Stomach smooth muscle (tissue), 2 donors: ENCODE results near the gene ARHGEF12.

Experiments
- H3K27ac ChIP-seq: one replicate; pipeline ENCODE4 v1.7.0; 2013; ENCODE audit warnings: mild to moderate bottlenecking, low read length, inconsistent platforms
- H3K27me3 ChIP-seq, 2 donors: one replicate each; pipeline ENCODE4 v1.7.0; 2013; ENCODE audit warnings: low read length in 2 of 2; ENCODE audit not compliant: insufficient read depth in 2 of 2, control insufficient read depth in 1 of 2
- H3K36me3 ChIP-seq, 2 donors: one replicate each; pipeline ENCODE4 v1.7.0; 2013; ENCODE audit warnings: low read length in 2 of 2; ENCODE audit not compliant: control insufficient read depth in 2 of 2, insufficient read depth in 2 of 2
- H3K4me1 ChIP-seq: one replicate; pipeline ENCODE4 v1.7.0; 2013; ENCODE audit warnings: low read length; ENCODE audit not compliant: control insufficient read depth, insufficient read depth
- H3K4me3 ChIP-seq, 2 donors: one replicate each; pipeline ENCODE4 v1.7.0; 2013; ENCODE audit warnings: low read length in 2 of 2
- H3K9ac ChIP-seq, 2 donors: one replicate each; pipeline ENCODE4 v1.7.0; 2013; ENCODE audit warnings: low read length in 2 of 2, mild to moderate bottlenecking in 1 of 2
- H3K9me3 ChIP-seq, 2 donors: one replicate each; pipeline ENCODE4 v1.7.0; 2013; ENCODE audit warnings: low read length in 2 of 2; ENCODE audit not compliant: control insufficient read depth in 2 of 2
- donor health status: healthy.
- donor health status: Pancreatic carcinoma.

The ARHGEF12 gene

DNA sequence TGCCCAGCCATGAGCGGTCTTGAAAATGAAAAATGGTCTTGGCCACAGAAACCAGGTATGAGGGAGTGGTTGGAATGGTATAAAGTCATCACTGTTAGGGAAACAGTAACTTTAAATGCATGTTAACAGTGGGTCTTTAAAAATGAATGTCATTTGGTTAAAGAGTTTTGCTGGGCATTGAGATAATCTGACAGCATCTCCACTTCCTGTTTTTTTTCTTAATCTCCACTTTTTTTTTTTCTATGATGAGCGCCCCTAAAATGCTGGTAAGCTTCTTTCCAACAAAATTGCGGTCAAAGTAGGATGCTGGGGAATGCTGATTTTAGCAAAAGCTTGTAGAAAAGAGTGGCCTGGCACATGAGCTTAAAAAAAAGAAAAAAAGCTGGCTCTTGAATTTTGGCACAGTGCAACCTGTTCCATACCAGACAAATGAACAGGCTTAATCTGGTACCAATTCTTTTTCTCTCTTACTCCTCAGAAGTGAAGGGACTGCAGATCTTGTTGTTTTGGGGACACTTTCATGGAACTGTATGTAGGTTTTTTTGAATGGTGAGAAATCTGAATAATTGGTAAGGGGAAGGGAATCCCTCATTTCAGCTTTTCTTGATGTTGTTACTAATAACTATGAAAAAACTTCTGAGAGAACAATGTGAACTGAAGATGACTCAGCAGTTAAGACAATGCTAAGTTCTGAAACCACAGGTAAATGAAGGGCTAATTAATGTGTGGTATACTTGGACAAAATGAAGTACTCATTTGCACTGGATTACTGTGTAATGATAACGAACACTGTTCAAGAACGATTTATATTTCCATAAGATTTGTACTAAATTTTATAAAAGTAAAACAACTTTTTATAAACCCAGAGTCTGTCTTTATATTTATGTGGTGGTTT, 3.1 kb upstream of the ARHGEF12 start:
- Histone ChIP-seq H3K36me3 (peaks cover 9 to 20% of the 10 kb centered on the region in 2 donors), H3K4me3 (no peak overlapping the region), H3K27me3 (no peaks in the 10 kb centered on the region), H3K9me3 (no peaks in the 10 kb centered on the region), H3K4me1 (peaks cover 2% of the 10 kb centered on the region), H3K9ac (no peak overlapping the region), H3K27ac (no peak overlapping the region)

DNA sequence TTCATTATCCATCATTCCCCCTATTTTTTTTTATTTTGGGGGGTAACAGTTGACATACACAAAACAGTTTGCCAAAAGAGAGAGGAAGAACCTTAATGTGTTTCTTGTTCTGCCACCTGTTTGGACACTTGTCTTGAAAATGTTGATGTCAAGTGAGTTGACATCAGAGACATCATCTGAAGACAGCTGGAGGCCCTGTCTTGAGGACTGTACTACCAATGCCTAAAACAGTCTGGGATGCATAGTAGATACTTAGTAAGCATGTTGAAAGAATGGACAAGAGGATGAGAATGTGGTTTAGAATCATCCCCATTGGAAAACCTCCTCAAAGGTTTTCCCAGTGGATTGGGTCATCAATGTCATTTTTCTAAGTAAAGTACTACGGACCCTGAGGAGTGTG, 2.4 kb upstream of the ARHGEF12 start:
- peaks cover 2% of the 10 kb centered on the region for H3K4me1 ChIP-seq
- no peak overlapping the region for H3K4me3 ChIP-seq
- H3K36me3 ChIP-seq = peaks cover 9 to 20% of the 10 kb centered on the region in 2 donors
- H3K27ac ChIP-seq = no peak overlapping the region
- no peak overlapping the region for H3K9ac ChIP-seq
- no peaks in the 10 kb centered on the region for H3K27me3 ChIP-seq
- H3K9me3 ChIP-seq = no peaks in the 10 kb centered on the region

DNA sequence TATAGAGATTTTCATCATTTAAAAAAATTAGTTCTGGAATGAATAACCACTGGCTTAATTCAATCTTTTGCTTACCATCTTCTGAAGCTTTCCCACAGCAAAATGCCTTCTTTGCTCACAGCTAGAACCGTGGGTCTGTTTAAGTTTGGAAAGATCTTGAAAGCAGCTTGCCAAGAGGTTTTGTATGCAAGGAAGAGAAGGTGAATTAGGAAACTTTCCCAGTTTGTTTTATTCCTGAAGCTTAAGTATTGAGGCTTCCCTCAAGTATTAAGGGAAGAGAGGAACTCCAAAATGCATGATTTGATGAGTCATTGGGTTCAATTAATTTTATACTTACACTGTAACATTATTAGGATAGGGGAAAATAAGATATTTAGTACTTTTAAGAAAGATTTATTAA, 1.9 kb upstream of the ARHGEF12 start:
- Histone ChIP-seq H3K4me3 (no peak overlapping the region), H3K27ac (no peak overlapping the region), H3K36me3 (peaks cover 9 to 20% of the 10 kb centered on the region in 2 donors), H3K27me3 (no peaks in the 10 kb centered on the region), H3K4me1 (peaks cover 5% of the 10 kb centered on the region), H3K9me3 (no peaks in the 10 kb centered on the region), H3K9ac (no peak overlapping the region)

DNA sequence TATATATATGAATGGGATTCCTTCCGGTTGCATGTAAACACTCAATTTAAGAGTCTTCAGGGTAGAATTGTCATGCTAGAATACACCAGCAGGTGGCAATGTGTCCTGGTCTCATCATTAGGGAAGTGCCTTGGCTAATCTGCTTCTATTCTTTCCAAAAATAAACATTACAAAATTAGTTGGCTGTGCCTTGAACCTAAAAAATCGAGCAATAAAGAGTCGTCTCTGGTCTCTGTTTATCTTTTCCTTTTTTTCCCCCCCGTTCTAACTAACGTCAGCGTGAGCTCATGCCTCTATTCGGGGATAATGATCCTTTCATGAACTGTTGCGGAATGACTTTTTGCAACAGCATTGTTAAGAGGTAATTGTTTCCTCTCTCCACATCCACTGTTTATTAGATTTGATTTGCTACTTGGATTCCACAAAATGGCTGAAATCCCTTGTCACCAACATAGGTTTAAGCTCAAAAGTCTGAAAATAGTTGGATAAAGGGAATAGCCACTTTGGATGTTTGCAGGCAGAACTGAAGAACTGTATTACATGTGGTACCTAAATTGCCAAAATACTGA, 1.2 kb upstream of the ARHGEF12 start:
- H3K27ac ChIP-seq = peak overlapping the region; percentile 84
- H3K4me1 ChIP-seq = peaks cover 10% of the 10 kb centered on the region
- H3K9me3 ChIP-seq = no peaks in the 10 kb centered on the region
- peak overlapping the region; percentile 80 to 87 for H3K9ac ChIP-seq
- peaks cover 5 to 16% of the 10 kb centered on the region in 2 donors for H3K36me3 ChIP-seq
- H3K27me3 ChIP-seq = no peaks in the 10 kb centered on the region
- H3K4me3 ChIP-seq = peak overlapping the region; percentile 72 to 90

DNA sequence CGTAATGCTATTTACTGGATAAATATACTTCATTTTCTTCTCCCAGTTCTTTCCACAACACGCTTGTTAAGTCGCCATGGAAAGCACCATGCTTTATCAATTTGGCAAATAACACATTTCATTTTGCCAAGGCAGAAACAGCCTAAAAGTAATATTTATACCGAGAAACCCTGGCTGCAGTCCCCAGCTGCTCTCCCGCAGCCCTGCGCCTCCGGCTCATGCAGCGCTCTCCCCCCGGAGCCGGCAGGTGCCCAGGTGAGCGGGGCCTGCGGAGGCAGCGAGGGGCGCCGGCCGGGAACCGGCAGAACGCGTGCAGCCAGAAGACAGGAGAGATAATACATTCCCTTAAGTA, 681 bp upstream of the ARHGEF12 start:
- H3K27me3 ChIP-seq = no peaks in the 10 kb centered on the region
- H3K4me1 ChIP-seq = peaks cover 12% of the 10 kb centered on the region
- H3K4me3 ChIP-seq = peak overlapping the region; percentile 72 to 90
- peak overlapping the region; percentile 80 to 87 for H3K9ac ChIP-seq
- no peaks in the 10 kb centered on the region for H3K9me3 ChIP-seq
- H3K27ac ChIP-seq = peak overlapping the region; percentile 84
- peaks cover 0 to 10% of the 10 kb centered on the region in 2 donors for H3K36me3 ChIP-seq

DNA sequence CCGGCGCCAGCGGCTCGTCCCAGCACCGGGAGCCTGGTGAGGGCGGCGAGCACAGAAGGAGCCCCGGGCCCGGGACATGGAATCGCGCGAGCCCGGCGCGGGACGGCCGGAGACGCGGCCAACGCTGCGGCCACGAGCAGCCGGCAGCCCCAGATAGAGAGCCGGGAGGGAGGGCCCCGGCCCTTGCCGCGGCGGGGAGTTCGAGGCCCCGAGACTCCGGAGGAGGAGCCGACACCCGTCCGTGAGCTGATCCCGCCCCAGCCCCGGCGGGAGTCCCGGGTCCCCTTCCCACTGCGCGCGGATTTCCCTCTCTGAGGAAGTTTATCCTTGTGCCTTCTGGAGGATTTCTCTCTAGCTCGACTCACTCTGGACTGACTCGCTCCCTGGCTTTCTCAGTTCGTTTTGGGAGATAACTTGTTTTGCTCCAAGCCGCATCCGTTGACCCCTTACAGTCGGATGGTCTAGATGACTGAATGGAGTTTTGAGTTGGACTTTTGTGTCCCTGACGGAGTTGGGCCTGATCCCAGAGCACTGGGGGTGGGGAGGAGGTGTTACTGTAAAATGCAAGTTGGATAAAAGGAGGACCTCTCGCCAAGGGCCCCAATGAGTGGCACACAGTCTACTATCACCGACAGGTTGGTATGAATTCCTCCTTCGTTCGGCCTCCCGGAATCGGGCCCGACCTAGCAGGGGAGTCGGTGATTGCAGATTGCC, 585 bp downstream of the ARHGEF12 start:
- no peaks in the 10 kb centered on the region for H3K36me3 ChIP-seq
- peaks cover 14% of the 10 kb centered on the region for H3K4me1 ChIP-seq
- peak overlapping the region; percentile 84 for H3K27ac ChIP-seq
- peak overlapping the region; percentile 90 to 99 for H3K4me3 ChIP-seq
- H3K9me3 ChIP-seq = no peaks in the 10 kb centered on the region
- H3K9ac ChIP-seq = peak overlapping the region; percentile 90 to 96
- no peaks in the 10 kb centered on the region for H3K27me3 ChIP-seq

DNA sequence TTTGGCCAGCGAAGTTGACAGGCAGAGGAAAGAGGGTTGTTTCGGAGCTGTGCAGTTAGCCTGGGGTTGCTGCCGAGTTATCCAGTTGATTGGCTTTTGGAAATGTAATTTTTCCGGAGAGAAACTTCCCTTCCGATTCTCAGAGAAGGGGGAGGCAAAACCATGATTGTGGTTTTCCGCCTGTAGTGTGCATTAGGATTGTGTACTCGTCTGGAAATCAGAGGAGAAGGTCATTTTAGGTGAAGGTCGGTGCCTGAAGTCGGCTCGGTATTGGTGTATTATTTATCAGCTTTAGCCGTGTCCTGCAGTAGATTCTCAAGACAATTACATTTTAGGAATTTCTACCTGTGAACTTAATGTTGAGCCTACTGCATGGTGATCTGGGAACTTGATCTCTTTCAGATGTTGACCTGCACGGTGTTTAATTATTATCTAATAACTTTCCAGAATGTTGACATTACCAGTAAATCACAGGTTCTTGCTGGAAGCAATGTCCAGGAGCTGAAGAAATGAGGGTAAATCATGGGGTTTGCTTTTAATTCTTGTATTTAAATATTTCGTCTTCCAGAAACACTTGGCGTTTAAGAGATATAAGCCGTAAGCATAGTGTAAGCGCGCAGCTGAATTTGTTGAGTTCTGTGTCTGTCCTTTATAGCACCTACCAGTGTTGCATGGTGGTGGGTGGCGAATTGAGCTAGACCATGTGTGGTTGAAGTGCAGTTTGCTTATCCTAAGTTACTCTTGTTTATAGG, 1.3 kb downstream of the ARHGEF12 start:
- Histone ChIP-seq H3K27ac (peak overlapping the region; percentile 84), H3K36me3 (no peaks in the 10 kb centered on the region), H3K4me1 (peaks cover 12% of the 10 kb centered on the region)

DNA sequence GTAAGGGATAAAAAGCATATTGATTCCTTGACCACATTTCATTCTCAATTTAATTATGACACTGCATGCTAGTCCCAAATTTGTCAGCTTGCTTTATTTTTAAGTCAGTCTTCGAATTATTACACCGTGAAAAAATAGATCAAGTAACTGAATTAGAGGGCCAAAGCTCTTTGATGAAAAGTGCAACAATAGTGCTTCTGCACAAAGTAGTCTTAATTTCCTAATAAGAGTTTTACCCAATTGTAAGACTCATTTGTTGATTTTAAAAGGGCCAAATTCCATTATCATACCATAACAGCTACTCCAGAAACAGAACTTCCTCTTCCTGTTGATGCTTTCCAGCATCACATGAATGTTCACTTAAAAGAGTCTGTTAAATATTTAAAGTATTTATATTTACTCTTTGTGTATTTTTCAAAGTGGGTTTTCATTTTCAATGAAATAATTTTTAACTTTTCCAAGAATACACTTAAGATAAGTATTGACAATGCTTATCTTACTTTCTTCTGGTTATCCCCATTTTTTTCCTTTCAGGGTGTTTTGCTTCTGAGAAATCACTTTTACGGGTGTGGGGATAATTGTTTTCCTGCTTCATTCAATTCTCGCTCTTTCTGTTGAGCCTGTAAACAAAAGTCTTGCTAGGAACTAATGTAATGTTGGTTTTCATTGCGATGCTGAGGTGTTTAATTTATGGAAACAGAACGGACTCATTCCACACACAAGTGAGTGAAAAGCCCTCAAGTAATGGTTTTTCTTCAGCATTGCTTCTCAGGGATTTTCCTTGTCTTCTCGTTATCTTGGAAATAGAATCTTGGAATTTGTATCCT, 2.1 kb downstream of the ARHGEF12 start:
- Histone ChIP-seq H3K9me3 (no peaks in the 10 kb centered on the region), H3K4me1 (peaks cover 13% of the 10 kb centered on the region), H3K27ac (peak overlapping the region; percentile 84), H3K27me3 (no peaks in the 10 kb centered on the region), H3K4me3 (peak overlapping the region; percentile 90 to 99), H3K36me3 (no peaks in the 10 kb centered on the region), H3K9ac (peak overlapping the region in 1 of 2 donors; percentile 96)

More for the DNA sequence above, 1.3 kb downstream of the ARHGEF12 start:
- peak overlapping the region; percentile 90 to 99 for H3K4me3 ChIP-seq
- no peaks in the 10 kb centered on the region for H3K9me3 ChIP-seq
- peak overlapping the region; percentile 90 to 96 for H3K9ac ChIP-seq
- H3K27me3 ChIP-seq = no peaks in the 10 kb centered on the region

DNA sequence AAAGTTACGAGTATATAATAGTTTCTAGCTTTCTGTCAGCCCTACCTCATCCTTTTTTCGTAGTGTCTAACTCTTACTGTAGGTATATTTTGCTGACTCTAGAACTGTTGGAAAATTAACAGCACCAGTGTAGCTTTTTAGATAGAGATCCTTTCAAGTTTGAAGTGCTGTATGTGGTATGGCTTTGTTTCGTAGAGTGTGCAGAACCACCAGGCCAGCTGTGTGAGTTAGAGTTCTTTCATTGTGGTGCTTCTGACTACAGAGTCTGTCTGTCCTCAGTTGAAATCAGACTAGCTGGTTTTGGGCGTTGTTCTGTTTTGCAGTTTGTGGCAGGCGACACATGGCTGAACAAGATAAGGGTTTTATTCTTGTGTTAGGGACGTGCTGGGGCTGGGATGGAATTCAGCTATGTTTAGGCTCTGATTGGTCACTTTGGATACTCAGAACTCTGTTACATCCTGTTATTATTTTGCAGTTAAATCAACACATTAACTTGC, 3.2 kb downstream of the ARHGEF12 start:
- no peaks in the 10 kb centered on the region for H3K9me3 ChIP-seq
- no peaks in the 10 kb centered on the region for H3K27me3 ChIP-seq
- H3K36me3 ChIP-seq = no peaks in the 10 kb centered on the region
- peaks cover 18% of the 10 kb centered on the region for H3K4me1 ChIP-seq
- H3K4me3 ChIP-seq = peak overlapping the region; percentile 58 to 99
- H3K9ac ChIP-seq = peak overlapping the region; percentile 37 to 53
- H3K27ac ChIP-seq = no peak overlapping the region
